NCI-H510A treated with DMSO at 0.1 percent for 48 hours (cell line): ENCODE data around the gene TMUB2.
"Not testable (repeated sequence)": the region's sequence is repeated elsewhere in the genome, so short reads cannot be mapped to it uniquely, and the experiment has no call there.

ENCODE experiments used
- DNase-seq: peaks from one replicate; lab custom pipeline; 2025; lab: John Stamatoyannopoulos, UW

The TMUB2 gene

DNA sequence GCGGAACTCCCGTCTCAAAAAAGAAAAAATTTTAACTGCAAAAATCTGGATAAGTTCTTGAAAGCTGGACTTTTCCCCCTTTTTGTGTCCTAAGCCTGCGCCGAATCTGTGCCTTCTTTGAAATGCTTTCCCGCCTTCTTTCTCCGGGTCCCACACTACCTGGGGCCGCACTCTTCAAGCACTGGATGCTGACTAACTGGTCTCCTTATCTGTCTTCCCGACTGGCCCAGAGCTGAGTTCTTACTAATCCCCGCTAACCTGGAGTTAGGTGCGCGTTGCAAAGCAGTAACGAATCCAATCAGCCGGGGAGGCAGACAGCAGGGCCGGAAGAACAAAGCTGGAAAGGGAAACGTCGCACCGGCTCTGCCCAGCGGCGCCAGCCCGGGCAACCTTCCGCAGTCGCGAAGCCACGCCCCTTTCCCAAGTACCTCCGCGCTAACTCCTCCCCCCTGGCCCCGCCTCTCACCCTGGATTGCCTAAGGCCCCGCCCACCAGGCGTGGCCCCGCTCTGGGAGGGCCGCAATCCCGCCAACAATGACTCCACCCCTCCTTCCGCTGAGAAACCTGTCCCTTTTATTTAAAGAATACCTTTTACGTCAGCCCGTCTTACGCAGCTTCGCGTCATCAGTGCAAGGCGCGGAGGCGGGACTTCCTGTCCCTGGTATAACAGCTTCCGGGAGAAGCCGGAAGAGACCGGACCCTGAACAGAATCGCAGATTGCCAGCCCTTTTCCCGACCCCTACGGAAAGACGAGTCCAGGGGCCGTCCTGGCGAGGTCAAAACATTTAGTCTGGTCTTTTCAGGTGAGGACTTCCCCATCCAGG, at the start of gene TMUB2:
TSS of gene TMUB2 (plus strand) at position 666 of the 824 bp plus-strand sequence. CDS start 737 bp downstream, outside the sequence.
- DNase-seq: peak; percentile 97

- peak; percentile 33 for DNase-seq
Observed at GRCh38 chr17:44137891-44138709, 48.7 kb upstream of the TMUB2 start.

DNA sequence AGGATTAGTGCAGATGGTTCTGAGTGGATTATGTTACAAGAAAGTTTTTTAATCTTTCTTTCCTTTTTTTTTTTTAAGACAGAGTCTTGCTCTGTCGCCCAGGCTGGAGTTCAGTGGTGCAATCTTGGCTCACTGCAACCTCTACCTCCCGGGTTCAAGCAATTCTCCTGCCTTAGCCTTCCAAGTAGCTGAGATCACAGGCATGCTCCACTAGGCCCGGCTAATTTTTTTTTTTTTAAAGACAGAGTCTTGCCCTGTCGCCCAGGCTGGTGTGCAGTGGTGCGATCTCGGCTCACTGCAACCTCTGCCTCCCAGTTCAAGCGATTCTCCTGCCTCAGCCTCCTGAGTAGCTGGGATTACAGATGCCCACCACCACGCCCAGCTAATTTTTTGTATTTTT, 42.9 kb upstream of the TMUB2 start:
- not testable (repeated sequence) for DNase-seq

DNA sequence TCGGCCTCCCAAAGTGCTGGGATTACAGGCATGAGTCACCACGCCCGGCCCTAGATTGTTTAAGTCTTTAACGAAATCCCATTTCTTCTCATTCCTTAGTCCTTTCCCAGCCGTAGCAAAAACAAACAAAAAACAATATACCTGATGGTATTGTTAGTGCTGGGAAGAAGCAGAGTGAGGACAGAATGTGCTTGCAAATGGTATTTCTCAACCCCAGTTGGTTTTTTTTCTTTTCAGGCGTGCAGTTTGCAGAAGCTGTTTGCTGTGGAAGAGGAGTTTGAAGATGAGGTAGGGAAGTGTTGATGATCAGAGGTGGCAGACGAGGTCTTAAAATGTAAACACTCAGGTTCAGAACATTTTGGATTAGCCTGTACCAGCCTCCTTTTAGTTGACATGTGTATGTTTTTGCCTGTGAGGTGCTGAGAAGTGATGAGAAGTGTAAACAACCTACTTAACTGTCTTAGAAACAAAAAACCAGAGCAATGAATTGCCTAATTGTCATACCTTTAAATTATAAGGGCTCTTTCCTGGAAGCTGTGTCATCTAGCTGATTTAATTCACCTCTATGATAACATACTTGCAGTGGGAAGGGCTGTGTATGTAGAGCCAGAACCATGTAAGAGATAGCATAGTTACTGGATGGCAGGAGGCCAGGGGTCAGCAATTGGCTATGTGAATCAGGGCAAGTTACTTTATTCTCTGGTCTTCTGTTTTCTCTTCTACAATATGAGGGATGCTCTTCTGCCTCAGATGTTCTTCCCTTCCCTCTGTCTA, 41.6 kb upstream of the TMUB2 start:
- DNase-seq: no peak

DNA sequence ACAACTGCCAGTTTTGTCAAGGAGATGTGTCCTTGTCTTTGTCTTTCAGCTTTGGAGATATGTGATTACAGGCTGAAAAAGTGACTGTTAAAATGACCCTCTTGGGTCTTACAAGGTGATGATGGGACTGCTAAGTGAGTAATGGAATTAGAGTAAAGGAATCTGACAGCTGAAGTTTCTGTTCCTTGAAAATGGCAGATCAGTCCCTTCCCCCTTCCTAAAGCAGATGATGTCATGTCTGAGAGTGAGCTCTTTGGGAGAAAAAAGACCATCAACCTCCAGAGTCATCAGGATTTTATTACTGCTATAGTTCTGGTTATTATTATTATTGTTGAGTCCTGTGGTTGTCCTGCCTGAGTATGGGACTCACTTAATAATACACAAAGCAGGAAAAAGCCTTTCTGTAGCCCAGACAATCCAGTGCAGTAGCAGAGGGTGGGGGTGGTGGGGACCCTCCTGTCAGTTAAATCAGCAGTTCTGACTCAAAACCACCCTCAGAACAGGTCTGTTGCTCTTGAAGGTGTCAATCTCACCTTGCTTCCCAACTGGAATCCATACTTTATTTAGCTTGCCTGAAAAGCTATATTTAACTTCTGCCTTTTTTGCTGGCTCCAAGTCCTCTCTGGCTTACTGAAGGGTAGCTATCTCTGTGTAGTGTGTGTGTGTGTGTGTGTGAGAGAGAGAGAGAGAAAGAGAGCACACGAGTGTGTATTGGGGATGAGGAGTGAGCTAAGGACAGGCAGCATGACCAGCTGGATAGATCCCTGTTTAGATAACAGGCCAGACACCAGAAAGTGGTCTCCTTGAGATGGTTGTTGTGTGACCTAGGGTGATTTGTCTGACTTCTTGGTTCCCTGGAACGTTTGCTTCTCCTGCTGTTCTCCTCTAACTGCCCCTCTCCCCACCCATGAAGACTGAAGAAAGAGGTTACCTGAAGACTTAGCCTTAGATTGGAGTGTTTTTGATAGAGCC, 40.1 kb upstream of the TMUB2 start:
- no peak for DNase-seq

DNA sequence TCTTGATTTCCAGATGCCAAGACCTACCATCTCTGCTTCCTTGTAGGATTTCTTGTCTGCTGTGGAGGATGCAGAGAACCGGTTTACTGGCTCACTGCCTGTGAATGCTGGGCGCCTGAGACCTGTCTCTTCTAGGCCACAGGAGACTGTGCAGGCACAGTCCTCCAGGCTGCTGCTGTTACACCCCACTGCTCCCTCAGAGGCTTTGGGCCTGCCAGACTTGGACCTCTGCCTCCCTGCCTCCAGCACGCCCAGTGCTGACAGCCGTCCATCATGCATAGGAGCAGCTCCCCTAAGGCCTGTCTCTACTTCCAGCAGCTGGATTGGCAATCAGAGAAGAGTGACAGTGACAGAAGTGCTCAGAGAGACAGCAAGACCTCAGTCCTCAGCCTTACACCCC, 39.0 kb upstream of the TMUB2 start:
- DNase-seq: no peak

GRCh38 chr17:44149066-44149465, 37.7 kb upstream of the TMUB2 start:
- not testable (repeated sequence) for DNase-seq

DNA sequence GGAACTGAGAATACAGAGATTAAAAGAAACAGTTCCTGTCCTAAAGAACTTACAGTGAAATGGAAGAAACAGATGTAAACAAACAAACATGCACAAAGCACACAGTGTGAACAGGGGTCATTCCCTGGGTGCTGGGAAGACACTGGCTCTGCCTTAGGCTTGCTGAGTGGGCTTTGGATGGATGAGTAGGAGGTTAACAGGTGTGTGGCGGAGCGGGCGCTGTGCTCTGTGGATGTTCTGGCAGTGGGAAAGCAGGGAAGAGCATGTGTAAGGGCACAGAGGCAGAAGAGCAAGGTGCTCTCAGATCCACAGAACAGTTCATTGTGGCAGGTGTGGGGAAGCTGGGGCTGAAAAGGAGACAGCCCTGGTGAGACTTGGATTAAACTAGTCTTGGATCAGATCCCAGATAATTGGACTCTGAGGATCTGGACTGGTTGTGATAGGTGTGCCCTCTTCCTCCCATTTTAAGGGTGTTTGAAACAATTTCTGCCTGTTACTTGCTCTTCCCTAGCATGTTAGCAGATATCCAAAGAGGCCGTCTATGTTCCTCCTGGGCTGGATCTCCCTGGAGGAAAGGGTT, 36.9 kb upstream of the TMUB2 start:
- DNase-seq: no peak

- no peak for DNase-seq
Observed at GRCh38 chr17:44152875-44153274, 33.9 kb upstream of the TMUB2 start.

DNA sequence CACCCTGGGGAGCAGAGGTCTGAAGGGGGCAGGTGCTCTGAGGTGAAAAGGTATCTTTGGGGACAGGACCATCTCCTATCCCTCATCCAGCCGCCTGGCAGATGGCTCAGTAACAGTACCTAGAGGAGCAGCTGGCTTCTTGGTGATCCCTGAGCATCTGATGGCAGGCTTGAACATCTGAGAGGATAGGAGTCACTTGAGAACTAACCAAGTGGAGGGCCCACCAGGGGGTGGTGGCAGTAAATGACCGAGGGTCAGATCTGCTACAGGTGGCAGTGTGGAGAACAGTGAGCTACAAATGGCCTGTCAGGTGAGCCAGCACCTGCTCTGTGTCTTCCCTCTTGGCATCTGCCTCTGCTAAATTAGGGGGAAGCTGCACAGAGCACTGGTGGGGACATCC, 31.3 kb upstream of the TMUB2 start:
- DNase-seq: peak; percentile 42

GRCh38 chr17:44159519-44160210, 27.1 kb upstream of the TMUB2 start:
- no peak for DNase-seq

GRCh38 chr17:44164476-44164875, 22.3 kb upstream of the TMUB2 start:
- DNase-seq: no peak

DNA sequence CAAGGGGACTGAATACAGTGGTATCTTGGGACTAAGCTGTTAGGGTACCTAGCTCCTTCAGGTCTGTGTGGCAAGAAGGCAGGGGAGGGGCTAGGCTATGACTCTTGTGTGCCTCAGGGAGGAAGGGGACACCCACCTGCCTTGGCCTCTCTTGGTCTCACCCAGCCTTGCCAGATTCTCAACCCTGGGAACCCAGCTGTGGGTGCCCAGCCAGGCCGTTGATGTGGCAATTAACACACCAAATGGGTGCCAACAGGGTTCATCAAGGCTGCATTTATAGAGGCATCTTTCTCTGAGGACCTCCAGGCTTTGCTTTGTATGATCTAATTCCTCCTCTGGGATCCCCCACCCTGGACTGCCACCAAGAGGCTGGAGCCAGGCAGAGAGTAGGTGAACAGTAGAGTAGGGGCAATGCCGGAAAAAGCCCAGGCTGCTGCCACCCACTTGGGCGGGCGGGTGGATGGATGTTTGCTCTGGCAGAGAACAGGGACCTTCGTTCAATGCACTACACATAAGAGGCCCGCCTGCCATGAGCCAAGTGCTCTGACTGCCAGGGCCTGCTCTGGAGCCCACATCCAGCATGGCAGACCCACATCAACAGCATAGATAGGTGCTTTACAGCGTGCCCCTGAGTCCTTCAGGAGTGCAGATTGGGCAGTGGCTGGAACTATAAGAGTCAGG, 19.5 kb upstream of the TMUB2 start:
- no peak for DNase-seq

DNA sequence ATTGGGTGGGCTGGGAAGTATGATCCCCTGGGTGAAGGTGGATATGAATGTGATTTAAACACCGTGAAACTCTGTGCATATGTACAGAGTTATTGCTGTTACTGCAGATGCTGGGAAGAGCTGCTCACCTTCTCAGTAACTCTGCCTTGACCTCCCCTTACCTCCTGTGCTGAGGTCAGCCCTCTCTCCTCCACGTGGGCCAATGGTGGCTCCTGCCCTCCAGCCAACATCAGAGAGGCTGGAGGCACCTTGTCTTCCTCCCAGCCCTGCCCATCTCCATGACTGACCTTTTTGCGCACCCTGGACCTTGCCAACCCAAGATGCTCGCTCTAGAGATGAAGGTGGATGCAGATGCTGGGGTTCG, 16.7 kb upstream of the TMUB2 start:
- DNase-seq: no peak

- peak; percentile 52 for DNase-seq
Observed at GRCh38 chr17:44170499-44171201, 16.1 kb upstream of the TMUB2 start, which contains the start of gene ASB16. Gene ASB16 (plus strand): TSS chr17:44170704. CDS start chr17:44170790, 86 bp downstream.

GRCh38 chr17:44171931-44172455, 14.8 kb upstream of the TMUB2 start:
- no peak for DNase-seq

- DNase-seq: no peak
Observed at GRCh38 chr17:44174427-44174826, 12.3 kb upstream of the TMUB2 start.

GRCh38 chr17:44176257-44176656, 10.5 kb upstream of the TMUB2 start:
- no peak for DNase-seq
